H1 (cell line): ENCODE measurements around the gene PNLDC1.

Experiments used
- EGR1 ChIP-seq: IDR thresholded peaks from 2 replicates; pipeline ENCODE4 v1.6.1; 2011; ENCODE audit warnings: low read depth, low read length, borderline replicate concordance
- EP300 ChIP-seq, 2 experiments: IDR thresholded peaks; 1 replicate in 1 of 2; 2 replicates in 1 of 2; pipeline ENCODE4 v1.6.1; 2011 to 2012; ENCODE audit warnings: low read depth in 2 of 2, low read length in 2 of 2, mild to moderate bottlenecking in 2 of 2, borderline replicate concordance in 1 of 2, inconsistent platforms in 1 of 2, moderate library complexity in 1 of 2
- EZH2 ChIP-seq: fragments of 200-600 bp; sonication (generic); IDR thresholded peaks from 2 replicates; pipeline ENCODE4 v1.7.1; 2012; ENCODE audit warnings: low read depth, mild to moderate bottlenecking, moderate library complexity, low read length, inconsistent platforms; ENCODE audit not compliant: severe bottlenecking
- GABPA ChIP-seq: IDR thresholded peaks from 2 replicates; pipeline ENCODE4 v1.6.1; 2011; ENCODE audit warnings: mild to moderate bottlenecking, low read length, moderate library complexity, borderline replicate concordance; ENCODE audit not compliant: insufficient read depth
- KDM1A ChIP-seq: fragments of 200-600, 300-600 bp; sonication (generic); IDR thresholded peaks from 2 replicates; pipeline ENCODE4 v1.7.1; 2016; ENCODE audit warnings: mild to moderate bottlenecking, low read length, borderline replicate concordance
- PHF8 ChIP-seq: fragments of 200-600 bp; sonication (generic); conservative IDR thresholded peaks from 2 replicates; pipeline ENCODE4 v1.7.1; 2012; ENCODE audit warnings: low read depth, mild to moderate bottlenecking, inconsistent platforms, low read length, moderate library complexity
- TBP ChIP-seq: IDR thresholded peaks from 2 replicates; pipeline ENCODE4 v1.6.1; 2011; ENCODE audit warnings: low read depth, low read length, improper control_type of control experiment
- YY1 ChIP-seq: IDR thresholded peaks from 2 replicates; pipeline ENCODE4 v1.6.1; 2011; ENCODE audit warnings: low read depth, mild to moderate bottlenecking, low read length
- TF ChIP-seq, protein P1 (sequence below), 3 experiments: IDR thresholded peaks; 1 replicate in 2 of 3; 2 replicates in 1 of 3; pipeline versions ENCODE4 v1.5.1 to v1.6.1; 2011; ENCODE audit warnings: low read length in 3 of 3, mild to moderate bottlenecking in 3 of 3, inconsistent platforms in 2 of 3, low read depth in 1 of 3, moderate library complexity in 1 of 3; ENCODE audit not compliant: insufficient read depth in 1 of 3; ENCODE audit errors: control extremely low read depth in 1 of 3

DNA sequence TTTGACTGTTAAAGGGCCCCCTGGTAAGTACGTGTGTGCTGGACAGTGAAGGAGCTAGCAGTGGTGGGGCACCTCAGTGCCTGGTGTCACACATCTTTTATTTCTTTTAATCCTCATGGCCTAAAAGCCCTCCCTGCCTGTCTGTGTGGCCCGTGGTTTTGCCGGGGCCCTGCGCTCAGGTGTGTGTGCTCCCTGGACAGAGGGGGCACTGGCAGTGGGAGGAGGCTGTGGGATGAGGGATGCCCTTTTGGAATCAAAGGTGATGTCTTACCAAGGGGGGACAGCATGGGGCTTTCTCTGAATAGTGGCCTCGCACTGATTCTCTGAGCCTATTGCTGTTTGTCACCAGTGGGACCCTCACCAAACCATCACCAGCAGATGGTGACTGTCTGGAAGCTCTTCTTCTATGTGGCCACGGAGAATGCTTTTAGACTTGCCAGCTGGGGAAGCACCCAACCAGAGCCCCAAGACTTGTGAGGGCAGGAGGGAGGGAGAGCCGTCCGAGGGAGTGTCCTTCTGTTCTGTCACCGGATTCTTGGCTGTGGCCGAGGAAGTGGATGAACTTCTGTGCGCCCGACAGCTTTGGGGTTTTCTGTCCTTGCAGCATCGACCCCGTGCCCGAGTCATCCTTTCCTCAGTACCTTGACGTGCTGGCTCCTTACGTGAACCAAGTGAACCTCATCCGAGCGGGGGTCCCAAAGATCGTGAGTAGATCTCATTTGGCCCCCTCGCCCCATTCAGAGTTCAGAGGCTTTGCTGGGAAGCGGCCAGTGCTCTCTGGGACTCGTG lies 18.1 kb downstream of the PNLDC1 start:
- TF ChIP-seq PHF8 = no peak
- no peak for TF ChIP-seq KDM1A
- no peak for TF ChIP-seq GABPA
- TF ChIP-seq EGR1 = no peak
- no peak for TF ChIP-seq EP300 (IDR thresholded peaks at IDR 0.05; ENCODE audit: borderline replicate concordance in 1 of 2, low read depth in 2 of 2, low read length in 2 of 2)
- TF ChIP-seq, protein P1, sequence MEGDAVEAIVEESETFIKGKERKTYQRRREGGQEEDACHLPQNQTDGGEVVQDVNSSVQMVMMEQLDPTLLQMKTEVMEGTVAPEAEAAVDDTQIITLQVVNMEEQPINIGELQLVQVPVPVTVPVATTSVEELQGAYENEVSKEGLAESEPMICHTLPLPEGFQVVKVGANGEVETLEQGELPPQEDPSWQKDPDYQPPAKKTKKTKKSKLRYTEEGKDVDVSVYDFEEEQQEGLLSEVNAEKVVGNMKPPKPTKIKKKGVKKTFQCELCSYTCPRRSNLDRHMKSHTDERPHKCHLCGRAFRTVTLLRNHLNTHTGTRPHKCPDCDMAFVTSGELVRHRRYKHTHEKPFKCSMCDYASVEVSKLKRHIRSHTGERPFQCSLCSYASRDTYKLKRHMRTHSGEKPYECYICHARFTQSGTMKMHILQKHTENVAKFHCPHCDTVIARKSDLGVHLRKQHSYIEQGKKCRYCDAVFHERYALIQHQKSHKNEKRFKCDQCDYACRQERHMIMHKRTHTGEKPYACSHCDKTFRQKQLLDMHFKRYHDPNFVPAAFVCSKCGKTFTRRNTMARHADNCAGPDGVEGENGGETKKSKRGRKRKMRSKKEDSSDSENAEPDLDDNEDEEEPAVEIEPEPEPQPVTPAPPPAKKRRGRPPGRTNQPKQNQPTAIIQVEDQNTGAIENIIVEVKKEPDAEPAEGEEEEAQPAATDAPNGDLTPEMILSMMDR (IDR thresholded peaks at IDR 0.05; ENCODE audit: control extremely low read depth in 1 of 3, insufficient read depth in 1 of 3, low read depth in 1 of 3, low read length in 3 of 3) = no peak
- no peak for TF ChIP-seq YY1
- no peak for TF ChIP-seq TBP
- TF ChIP-seq EZH2 = no peak
